K562 (cell line): ENCODE results near the gene HYI.

ENCODE experiments used
- CTCF ChIP-seq, 3 experiments: IDR thresholded peaks in 2 of 3; conservative IDR thresholded peaks in 1 of 3; 2 replicates each; pipeline ENCODE4 v1.5.1; 2011 to 2012; ENCODE audit warnings: low read length in 3 of 3, mild to moderate bottlenecking in 3 of 3, control low read depth in 2 of 3, improper control_type of control experiment in 1 of 3, inconsistent platforms in 1 of 3, low read depth in 1 of 3, mixed read lengths in 1 of 3, moderate library complexity in 1 of 3; ENCODE audit not compliant: insufficient read depth in 2 of 3
- FOXJ3 ChIP-seq: sonication (generic); formaldehyde crosslinking; IDR thresholded peaks from 2 replicates; pipeline ENCODE4 v1.4.0; 2020; ENCODE audit warnings: mild to moderate bottlenecking, missing genetic modification reagents
- FOXK2 ChIP-seq, 2 experiments: fragments of 450-650 bp; IDR thresholded peaks in 1 of 2; conservative IDR thresholded peaks in 1 of 2; 2 replicates each; pipeline ENCODE4 v1.6.1; 2016; ENCODE audit warnings: low read depth in 2 of 2, mild to moderate bottlenecking in 1 of 2
- MLX ChIP-seq, 2 experiments: fragments of 450-650 bp in 1 of 2; sonication (generic) in 1 of 2; formaldehyde crosslinking; conservative IDR thresholded peaks; 2 replicates each; pipeline versions ENCODE4 v1.4.0 to v1.8.1; 2020 to 2022; ENCODE audit warnings: mild to moderate bottlenecking in 1 of 2, missing genetic modification reagents in 1 of 2
- NRF1 ChIP-seq, 2 experiments: fragments of 450-650 bp; IDR thresholded peaks in 1 of 2; conservative IDR thresholded peaks in 1 of 2; 2 replicates each; pipeline ENCODE4 v1.6.1; 2014; ENCODE audit warnings: mild to moderate bottlenecking in 2 of 2
- RB1 ChIP-seq: fragments of 450-650 bp; IDR thresholded peaks from 2 replicates; pipeline ENCODE4 v1.6.1; 2017; ENCODE audit warnings: low read depth, mild to moderate bottlenecking
- SREBF2 ChIP-seq: sonication (generic); formaldehyde crosslinking; IDR thresholded peaks from 2 replicates; pipeline ENCODE4 v1.4.0; 2020; ENCODE audit warnings: mild to moderate bottlenecking, missing genetic modification reagents

GRCh38 chr1:43445606-43446387 is 7.9 kb downstream of the HYI start:
- TF ChIP-seq RB1 (no peak), CTCF (IDR thresholded peaks at IDR 0.05 in 2 of 3, conservative IDR thresholded peaks at IDR 0.05 in 1 of 3; ENCODE audit: insufficient read depth in 2 of 3, low read depth in 1 of 3, low read length in 3 of 3) (no peak), MLX (CRISPR knock-in tag; conservative IDR thresholded peaks at IDR 0.05) (no peak), FOXJ3 (CRISPR knock-in tag) (no peak), NRF1 (conservative IDR thresholded peaks at IDR 0.05 in 1 of 2, IDR thresholded peaks at IDR 0.05 in 1 of 2) (no peak), FOXK2 (conservative IDR thresholded peaks at IDR 0.05 in 1 of 2, IDR thresholded peaks at IDR 0.05 in 1 of 2; ENCODE audit: low read depth in 2 of 2) (no peak), SREBF2 (CRISPR knock-in tag) (no peak)
